HEK293T (cell line): Measurements from ENCODE around the gene TRPM5.

Experiments
- CTCF ChIA-PET: fragments of 350-600 bp; formaldehyde crosslinking; extraction: SDS; loops from one replicate; lab custom pipeline; 2021; ENCODE audit warnings: antibody characterized with exemption, inconsistent platforms; lab: Yijun Ruan, JAX
- POLR2A ChIA-PET: fragments of 350-600 bp; formaldehyde crosslinking; extraction: SDS; loops from one replicate; lab custom pipeline; 2020; ENCODE audit warnings: antibody characterized with exemption, inconsistent platforms; lab: Yijun Ruan, JAX
- DNase-seq: peaks from one replicate; pipeline ENCODE4 v3.0.0; 2012; ENCODE audit warnings: mixed read lengths; ENCODE audit errors: extremely low spot score
- ARNT ChIP-seq: fragments of 450-650 bp; IDR thresholded peaks from 2 replicates; pipeline ENCODE4 v1.6.1; 2017; ENCODE audit warnings: mild to moderate bottlenecking
- BHLHE40 ChIP-seq: fragments of 450-650 bp; IDR thresholded peaks from 2 replicates; pipeline ENCODE4 v1.6.1; 2016; ENCODE audit warnings: mild to moderate bottlenecking, moderate library complexity, borderline replicate concordance
- CTBP1 ChIP-seq: fragments of 450-650 bp; IDR thresholded peaks from 2 replicates; pipeline ENCODE4 v1.6.1; 2016; ENCODE audit warnings: borderline replicate concordance
- ELF4 ChIP-seq: fragments of 450-650 bp; IDR thresholded peaks from 2 replicates; pipeline ENCODE4 v1.6.1; 2017; ENCODE audit warnings: antibody characterized with exemption
- FOXA1 ChIP-seq: fragments of 450-650 bp; IDR thresholded peaks from 2 replicates; pipeline ENCODE4 v1.6.1; 2016; ENCODE audit warnings: mild to moderate bottlenecking
- FOXK2 ChIP-seq: fragments of 450-650 bp; IDR thresholded peaks from 2 replicates; pipeline ENCODE4 v1.6.1; 2016; ENCODE audit warnings: mild to moderate bottlenecking
- FOXM1 ChIP-seq: fragments of 450-650 bp; IDR thresholded peaks from 2 replicates; pipeline ENCODE4 v1.6.1; 2017; ENCODE audit warnings: mild to moderate bottlenecking, borderline replicate concordance
- HDGF ChIP-seq: fragments of 450-650 bp; IDR thresholded peaks from 2 replicates; pipeline ENCODE4 v1.6.1; 2017; ENCODE audit warnings: antibody characterized with exemption, borderline replicate concordance
- L3MBTL2 ChIP-seq: fragments of 450-650 bp; conservative IDR thresholded peaks from 2 replicates; pipeline ENCODE4 v1.6.1; 2016; ENCODE audit warnings: mild to moderate bottlenecking
- LEF1 ChIP-seq: fragments of 450-650 bp; IDR thresholded peaks from 2 replicates; pipeline ENCODE4 v1.6.1; 2017; ENCODE audit warnings: mild to moderate bottlenecking, borderline replicate concordance
- NFRKB ChIP-seq: fragments of 450-650 bp; IDR thresholded peaks from 2 replicates; pipeline ENCODE4 v1.6.1; 2016; ENCODE audit warnings: mild to moderate bottlenecking, moderate library complexity
- SP1 ChIP-seq: fragments of 450-650 bp; IDR thresholded peaks from 2 replicates; pipeline ENCODE4 v1.6.1; 2017
- SUZ12 ChIP-seq: fragments of 450-650 bp; IDR thresholded peaks from 2 replicates; pipeline ENCODE4 v1.6.1; 2016; ENCODE audit warnings: mild to moderate bottlenecking
- TARDBP ChIP-seq: fragments of 450-650 bp; IDR thresholded peaks from 2 replicates; pipeline ENCODE4 v1.6.1; 2016
- ZNF384 ChIP-seq: fragments of 450-650 bp; IDR thresholded peaks from 2 replicates; pipeline ENCODE4 v1.6.1; 2016
- TF ChIP-seq, protein P1 (sequence below): fragments of 450-650 bp; IDR thresholded peaks from 2 replicates; pipeline ENCODE4 v1.6.1; 2016

Gene TRPM5

DNA sequence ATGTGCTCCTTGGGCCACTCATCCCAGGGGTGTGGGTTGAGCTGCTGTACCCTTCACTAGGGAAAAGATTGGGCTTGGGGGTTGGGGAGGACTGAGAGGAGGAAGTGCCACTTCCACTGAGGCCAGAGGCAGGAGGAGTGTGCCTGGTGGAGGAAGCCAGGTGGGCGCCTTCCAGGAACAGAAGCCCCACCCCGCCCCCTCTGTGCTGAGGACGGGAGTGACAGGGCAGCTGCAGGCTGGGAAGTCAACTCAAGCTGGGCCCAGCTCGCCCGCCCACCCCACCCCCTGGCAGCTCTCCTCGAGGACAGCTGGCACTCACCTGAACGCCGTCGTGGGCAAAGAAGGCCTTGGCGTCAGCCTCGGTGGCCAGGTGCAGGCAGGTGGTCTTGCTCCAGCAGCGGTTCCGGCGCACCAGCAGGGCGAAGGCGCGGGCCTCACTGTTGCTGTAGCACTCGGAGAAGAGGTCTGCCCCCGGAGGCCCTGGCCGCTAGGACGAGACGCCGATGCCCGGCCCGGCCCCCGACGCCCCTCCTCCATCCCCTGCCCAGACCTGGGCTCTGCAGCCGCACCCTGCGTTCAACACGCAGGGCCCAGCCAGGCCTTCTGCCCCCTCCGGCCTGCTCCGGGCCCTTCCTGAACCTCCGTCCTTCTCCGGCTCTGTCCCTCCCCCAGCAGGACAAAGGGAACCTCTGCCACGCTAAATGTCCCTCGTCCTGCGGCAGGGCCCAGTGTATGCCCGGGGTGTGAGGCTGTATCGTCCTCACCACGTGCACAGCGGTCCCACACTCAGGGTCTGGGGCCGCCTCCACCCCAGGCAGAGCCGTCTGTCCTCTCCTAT, 30.4 kb downstream of the TRPM5 start:
- ChIA-PET CTCF (no interaction called here), POLR2A (interaction anchor here (1.1 kb wide), 1 partner anchor 9 kb away, joined by 3 read pairs; no protein-coding TSS in a partner anchor)
- DNase-seq: no peak
- TF ChIP-seq NFRKB: no peak
- TF ChIP-seq BHLHE40: no peak
- TF ChIP-seq LEF1: no peak
- no peak for TF ChIP-seq FOXA1
- no peak for TF ChIP-seq HDGF
- TF ChIP-seq CTBP1: no peak
- TF ChIP-seq TARDBP: no peak
- no peak for TF ChIP-seq ARNT
- no peak for TF ChIP-seq L3MBTL2
- TF ChIP-seq, protein P1, sequence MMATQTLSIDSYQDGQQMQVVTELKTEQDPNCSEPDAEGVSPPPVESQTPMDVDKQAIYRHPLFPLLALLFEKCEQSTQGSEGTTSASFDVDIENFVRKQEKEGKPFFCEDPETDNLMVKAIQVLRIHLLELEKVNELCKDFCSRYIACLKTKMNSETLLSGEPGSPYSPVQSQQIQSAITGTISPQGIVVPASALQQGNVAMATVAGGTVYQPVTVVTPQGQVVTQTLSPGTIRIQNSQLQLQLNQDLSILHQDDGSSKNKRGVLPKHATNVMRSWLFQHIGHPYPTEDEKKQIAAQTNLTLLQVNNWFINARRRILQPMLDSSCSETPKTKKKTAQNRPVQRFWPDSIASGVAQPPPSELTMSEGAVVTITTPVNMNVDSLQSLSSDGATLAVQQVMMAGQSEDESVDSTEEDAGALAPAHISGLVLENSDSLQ: no peak
- TF ChIP-seq SUZ12: no peak
- TF ChIP-seq ELF4: no peak
- no peak for TF ChIP-seq SP1
- TF ChIP-seq FOXM1: no peak
- no peak for TF ChIP-seq ZNF384
- TF ChIP-seq FOXK2: no peak

DNA sequence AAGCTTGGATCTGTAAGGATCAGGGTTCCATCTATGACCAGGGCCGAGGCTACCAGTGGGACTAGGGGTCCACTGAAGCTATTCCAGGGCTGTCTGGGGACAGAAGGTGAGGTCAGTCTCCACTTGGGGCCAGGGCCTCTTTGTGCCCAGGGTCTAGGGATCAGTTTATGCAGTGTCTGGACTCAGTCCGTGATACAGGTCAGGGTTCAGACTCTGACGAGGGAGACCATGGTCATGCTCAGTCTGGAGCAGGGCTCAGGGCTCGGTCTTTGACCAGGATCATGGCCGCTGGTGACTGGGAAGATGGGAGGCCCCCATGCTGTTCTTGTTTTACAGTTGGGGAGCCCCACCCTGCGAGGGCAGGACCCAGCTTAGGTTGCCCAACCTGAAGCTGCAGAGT, 32.0 kb downstream of the TRPM5 start:
- DNase-seq: no peak
- no peak for TF ChIP-seq CTBP1
- CTCF ChIA-PET: no interaction called here
- POLR2A ChIA-PET: no interaction called here

DNA sequence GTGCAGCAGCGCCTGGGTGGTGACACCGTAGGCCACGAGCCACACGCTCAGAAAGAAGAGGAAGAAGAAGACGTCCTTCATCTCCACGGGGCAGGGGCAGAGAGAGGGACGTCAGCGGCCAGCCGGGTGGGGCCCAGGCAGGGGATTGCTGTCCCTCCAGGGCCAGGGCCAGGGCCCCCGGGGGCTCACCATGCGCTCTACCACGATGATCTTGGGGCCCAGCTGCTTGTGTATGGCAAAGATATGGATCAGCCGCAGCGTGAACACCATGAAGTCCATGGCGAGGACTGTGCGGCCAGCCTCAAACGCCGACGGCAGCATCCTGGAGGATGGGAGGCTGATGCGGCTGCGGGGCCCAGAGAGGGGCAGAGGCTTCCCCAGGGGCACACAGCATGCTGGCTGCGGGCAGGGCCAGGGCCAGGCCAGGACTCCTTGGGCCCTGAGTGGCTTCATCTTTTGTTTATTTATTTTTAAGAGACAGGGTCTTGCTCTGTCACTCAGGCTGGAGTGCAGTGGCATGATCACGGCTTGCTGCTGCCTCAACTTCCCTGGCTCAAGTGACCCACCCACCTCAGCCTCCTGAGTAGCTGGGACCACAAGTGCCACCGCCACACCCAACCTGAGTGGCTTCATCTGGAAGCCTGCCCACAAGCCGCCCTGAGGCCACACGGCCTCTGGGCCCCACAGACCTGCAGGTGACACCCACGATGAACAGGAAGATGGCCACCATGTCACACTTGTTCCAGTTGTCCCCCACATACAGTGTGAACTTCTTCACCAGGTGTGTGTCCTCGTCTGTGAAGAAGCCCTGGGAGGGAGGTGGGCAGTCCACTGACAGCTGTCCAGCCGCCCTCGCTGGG, 32.6 kb downstream of the TRPM5 start:
- ChIA-PET POLR2A (no interaction called here), CTCF (no interaction called here)
- DNase-seq: no peak
- TF ChIP-seq FOXM1: no peak
- TF ChIP-seq HDGF: no peak
- TF ChIP-seq FOXK2: no peak
- no peak for TF ChIP-seq LEF1
- TF ChIP-seq ARNT: no peak
- TF ChIP-seq ZNF384: no peak
- TF ChIP-seq BHLHE40: no peak
- TF ChIP-seq SUZ12: no peak
- TF ChIP-seq, protein P1: no peak
- TF ChIP-seq CTBP1: no peak
- no peak for TF ChIP-seq FOXA1
- TF ChIP-seq SP1: no peak
- TF ChIP-seq ELF4: no peak
- no peak for TF ChIP-seq NFRKB
- no peak for TF ChIP-seq L3MBTL2
- TF ChIP-seq TARDBP: no peak

DNA sequence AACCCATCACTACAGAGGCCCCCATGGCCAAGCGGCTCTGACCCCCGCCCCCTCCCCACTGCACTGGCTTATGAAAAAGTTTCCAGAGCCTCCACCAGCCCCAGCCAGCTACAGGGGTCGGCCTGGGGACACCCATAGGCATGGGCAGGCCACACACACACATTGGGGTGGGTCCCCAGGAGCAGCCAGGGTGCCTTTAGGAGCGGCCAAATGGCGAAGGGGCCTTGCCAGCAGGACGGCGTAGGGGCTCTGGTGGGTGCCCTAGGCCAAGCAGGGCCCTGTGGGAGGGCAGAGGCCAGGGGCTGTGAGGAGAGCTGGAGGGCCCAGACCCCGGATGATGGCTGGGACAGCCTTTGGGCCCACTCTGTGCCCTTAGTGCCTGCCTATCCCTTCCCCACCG, 33.7 kb downstream of the TRPM5 start:
- no peak for DNase-seq
- POLR2A ChIA-PET: interaction anchor here (0.8 to 3.4 kb wide), 3 partner anchors 9 to 33 kb away, joined by 6 to 18 read pairs (median 6); partner anchors contain the start of gene TSSC4
- no peak for TF ChIP-seq NFRKB
- TF ChIP-seq CTBP1: no peak
- TF ChIP-seq TARDBP: no peak
- TF ChIP-seq BHLHE40: no peak
- CTCF ChIA-PET: no interaction called here

DNA sequence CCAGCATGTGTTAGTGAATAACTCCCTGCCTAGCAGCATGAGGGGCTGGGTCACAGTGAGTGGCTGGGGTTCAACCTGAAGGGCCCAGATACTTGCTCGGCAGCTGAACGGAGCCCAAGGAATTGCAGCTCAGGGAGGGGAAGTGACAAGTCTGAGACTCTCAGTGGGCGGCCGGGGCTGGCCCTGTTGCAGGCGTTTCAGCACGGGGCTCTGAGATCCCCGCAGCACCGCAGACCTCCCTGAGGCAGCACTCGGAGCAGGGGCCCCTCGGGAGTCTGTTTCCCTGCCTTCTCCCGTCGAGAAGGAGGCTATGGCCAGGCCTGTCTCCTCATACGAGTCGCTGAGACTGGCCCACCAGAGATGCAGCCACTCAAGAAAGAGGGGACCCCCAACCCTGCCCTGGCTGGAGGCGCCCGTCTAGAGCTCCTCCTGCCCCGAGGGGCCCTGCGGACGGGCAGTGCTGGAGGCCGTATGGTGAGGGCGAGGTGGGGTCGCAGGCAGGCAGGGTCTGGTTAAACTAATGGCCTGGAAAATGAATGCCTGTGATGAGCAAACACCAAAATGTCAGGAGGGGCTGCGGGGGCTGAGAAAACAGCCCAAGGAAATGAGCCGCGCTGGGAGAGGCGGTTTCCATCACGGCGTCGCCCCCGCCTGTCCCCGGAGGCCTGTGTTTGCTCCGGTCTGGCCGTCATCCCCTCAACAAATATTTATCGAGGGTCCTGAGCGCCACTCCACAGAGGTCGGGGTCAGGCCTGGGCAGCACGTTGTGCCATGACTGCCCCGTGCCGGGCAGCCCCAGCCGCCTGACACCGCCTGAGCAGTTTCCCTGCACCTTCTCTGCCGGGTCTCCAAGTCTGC, 34.5 kb downstream of the TRPM5 start:
- CTCF ChIA-PET: interaction anchor here (0.7 to 2.8 kb wide), 3 partner anchors 10 to 770 kb away, joined by 3 to 29 read pairs (median 4); partner anchors contain the start of gene TSSC4
- DNase-seq: no peak
- TF ChIP-seq FOXM1: no peak
- TF ChIP-seq ELF4: no peak
- TF ChIP-seq FOXK2: no peak
- no peak for TF ChIP-seq NFRKB
- TF ChIP-seq TARDBP: no peak
- TF ChIP-seq SUZ12: no peak
- TF ChIP-seq CTBP1: no peak
- TF ChIP-seq L3MBTL2: no peak
- no peak for TF ChIP-seq BHLHE40
- TF ChIP-seq ARNT: no peak
- TF ChIP-seq, protein P1: no peak
- TF ChIP-seq LEF1: no peak
- no peak for TF ChIP-seq ZNF384
- no peak for TF ChIP-seq FOXA1
- TF ChIP-seq SP1: no peak
- no peak for TF ChIP-seq HDGF

More for the DNA sequence above, 34.5 kb downstream of the TRPM5 start:
- POLR2A ChIA-PET: interaction anchor here (1.2 to 3.4 kb wide), 4 partner anchors 10 to 34 kb away, joined by 6 to 22 read pairs (median 12); partner anchors contain the start of genes CD81 and TSSC4
